HG03354 (cell line): ENCODE results near the gene ATRNL1.

Source experiments
- ATAC-seq: cut with Tn5 transposase; IDR thresholded peaks from one replicate; pipeline ENCODE4 v1.9.1; 2021; ENCODE audit warnings: mild to moderate bottlenecking; ENCODE audit not compliant: unreplicated experiment, poor library complexity, severe bottlenecking

ATRNL1 gene

GRCh38 chr10:115921795-115922194 lies 828.6 kb downstream of the ATRNL1 start:
- ATAC-seq, result no peak

- ATAC-seq, result no peak
Measured at GRCh38 chr10:115931309-115931708, 838.1 kb downstream of the ATRNL1 start.

GRCh38 chr10:115932099-115932498 lies 838.9 kb downstream of the ATRNL1 start:
- ATAC-seq, result no peak

DNA sequence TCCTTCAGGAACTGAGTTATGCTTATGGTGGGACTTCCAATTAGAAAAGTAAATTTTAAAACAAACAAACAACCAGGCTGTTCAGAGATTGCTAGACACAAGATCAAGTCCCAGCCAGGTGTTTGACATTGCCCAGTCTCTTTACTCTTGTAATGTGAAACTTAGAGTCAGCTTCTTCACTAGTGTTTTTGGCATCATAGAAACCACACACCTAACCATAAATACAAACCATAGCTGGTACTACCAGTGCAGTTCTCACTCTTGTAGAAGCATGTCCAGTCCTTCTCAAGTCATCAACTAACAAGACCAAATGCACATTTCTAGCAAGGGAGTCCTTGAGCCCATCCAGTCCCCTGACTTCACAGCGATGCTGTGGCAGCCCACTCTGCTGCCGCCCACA lies 839.9 kb downstream of the ATRNL1 start:
- no peak for ATAC-seq

DNA sequence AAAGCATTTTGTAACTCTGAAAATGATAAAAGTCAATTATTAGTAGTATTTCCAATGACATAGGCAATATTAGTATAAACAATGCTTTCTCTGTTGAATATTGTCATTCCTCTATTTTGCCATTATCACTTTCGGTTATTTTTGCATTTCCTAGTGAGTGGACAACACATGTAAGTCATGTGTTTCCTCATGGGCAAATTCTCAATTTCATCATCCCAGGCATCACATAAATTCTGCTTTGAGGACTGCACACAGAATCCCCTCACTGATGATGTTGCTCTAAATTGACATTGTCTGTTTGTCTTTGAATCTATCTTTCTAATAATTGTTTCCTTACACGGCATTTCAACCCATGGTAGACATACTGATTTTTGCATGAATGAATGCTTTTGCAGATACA lies 842.6 kb downstream of the ATRNL1 start:
- no peak for ATAC-seq

- ATAC-seq, result no peak
Measured at GRCh38 chr10:115936926-115937767, 844.0 kb downstream of the ATRNL1 start.

DNA sequence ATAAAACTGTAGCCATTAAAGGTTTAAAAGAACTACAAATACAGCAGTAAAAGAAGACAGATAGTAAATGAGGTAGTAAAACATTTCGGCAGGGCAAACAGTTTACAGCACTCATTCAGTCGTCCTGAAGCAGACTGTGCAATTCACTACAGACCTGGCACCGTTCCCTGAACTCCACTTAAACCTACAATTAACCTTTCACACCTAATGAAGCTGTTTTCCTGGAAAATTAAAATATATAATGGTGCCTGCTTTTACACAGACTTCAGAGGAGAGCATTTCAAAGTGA lies 844.5 kb downstream of the ATRNL1 start:
- ATAC-seq, result no peak

- ATAC-seq, result no peak
Measured at GRCh38 chr10:115939101-115939854, 846.1 kb downstream of the ATRNL1 start.

DNA sequence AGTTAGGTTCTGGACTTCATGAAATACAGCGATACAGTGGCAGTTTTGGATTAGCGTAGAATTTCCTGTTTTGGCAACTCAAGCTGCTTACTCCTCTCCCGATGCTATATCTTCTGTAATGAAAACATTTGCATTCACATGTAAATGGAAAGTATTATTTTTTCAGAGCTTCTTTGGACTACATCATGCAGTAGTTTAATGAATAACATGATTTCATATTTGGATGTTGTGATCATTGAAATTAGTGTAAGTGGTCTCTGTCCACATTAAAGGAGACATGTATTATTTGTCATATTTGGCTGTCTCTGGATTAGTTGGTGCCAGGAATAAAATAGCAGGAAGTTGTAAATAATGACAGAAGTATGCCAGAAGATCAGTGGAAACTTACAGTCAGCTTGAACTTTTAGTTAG lies 848.2 kb downstream of the ATRNL1 start:
- ATAC-seq, result no peak

DNA sequence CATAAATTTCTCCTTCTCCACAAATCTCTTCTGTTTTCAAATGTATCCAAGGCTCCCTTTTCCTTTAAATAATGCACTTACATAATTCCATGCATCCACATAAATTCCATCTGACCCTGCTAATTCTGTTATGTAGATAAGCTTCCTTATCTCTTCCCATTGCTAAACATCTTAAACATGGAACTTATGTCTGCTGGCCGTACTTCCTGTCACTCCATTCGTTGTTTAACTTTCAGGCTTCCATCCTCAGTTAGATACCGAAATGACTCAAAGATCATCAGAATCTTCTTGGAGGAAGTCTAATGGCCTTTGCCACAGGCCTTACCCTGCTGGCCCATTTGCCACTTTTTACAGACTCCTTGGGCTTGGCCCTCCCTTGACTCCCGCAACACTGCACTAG lies 848.9 kb downstream of the ATRNL1 start:
- no peak for ATAC-seq

DNA sequence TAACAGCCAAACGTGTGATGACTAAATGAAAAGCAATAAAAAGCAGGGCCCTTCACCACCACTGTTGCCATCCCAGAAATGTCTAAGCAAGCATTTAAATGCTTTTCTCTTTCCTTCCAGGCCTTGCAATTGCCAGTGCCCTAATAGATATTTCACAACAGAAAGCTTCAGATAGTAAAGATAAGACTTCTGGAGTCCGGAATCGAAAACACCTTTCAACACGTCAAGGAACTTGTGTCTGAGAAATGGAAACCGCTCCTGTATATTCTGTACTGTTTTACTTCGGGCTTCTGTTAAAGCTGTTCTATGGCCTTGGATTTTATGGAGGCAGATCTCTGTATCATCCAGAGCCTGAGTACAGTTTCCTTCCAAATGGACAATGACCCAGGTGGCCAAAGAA lies 851.4 kb downstream of the ATRNL1 start:
- ATAC-seq, result no peak

GRCh38 chr10:115945701-115946445 lies 852.7 kb downstream of the ATRNL1 start:
- ATAC-seq, result no peak

DNA sequence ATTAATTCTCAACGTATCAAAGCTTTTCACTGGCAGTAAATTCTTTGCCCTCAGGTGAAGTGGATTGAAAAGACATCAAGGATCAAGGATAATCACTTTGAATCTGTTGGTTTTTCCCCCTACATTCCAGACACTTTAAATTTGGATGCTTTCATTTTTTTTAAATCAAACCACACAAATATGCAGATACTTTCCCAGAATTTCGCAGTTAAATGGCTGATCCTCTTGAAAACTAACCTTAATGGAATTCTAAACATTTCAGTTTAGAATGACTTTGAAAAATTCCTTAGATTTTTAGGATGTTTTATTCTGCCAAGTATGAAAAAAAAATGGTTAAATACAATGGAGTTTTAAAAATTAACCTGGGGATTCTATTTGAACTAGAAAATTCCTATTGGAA lies 853.9 kb downstream of the ATRNL1 start:
- ATAC-seq, result no peak

- ATAC-seq, result no peak
Measured at GRCh38 chr10:115948465-115948864, 855.3 kb downstream of the ATRNL1 start.

DNA sequence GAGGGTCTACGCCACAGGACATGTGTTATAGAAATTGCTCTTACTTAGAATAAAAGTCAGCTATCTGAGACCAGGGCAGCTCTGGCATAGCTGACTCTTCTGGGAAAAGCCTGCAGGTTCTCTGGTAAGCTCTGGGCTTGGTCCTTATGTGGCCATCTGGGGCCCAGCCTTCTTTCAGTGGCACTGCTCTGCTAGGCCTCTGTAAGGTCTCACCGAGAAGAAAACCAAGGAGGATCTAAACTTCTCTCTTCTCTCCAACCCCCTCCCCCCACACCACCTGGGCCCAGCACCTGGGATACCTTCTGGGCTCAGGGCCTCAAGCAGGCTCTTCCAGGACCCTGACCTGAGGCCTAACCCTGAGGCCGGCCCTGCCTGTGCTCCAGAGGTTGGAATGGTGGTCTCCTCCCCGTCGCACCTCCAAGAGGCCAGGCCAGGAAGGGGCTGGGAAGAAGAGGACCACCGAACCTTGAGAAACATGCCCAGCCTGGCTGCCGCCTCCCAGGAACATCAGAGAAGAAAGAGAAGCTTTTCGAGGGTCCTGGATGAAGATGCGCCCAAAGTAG lies 856.2 kb downstream of the ATRNL1 start:
- ATAC-seq, result no peak

DNA sequence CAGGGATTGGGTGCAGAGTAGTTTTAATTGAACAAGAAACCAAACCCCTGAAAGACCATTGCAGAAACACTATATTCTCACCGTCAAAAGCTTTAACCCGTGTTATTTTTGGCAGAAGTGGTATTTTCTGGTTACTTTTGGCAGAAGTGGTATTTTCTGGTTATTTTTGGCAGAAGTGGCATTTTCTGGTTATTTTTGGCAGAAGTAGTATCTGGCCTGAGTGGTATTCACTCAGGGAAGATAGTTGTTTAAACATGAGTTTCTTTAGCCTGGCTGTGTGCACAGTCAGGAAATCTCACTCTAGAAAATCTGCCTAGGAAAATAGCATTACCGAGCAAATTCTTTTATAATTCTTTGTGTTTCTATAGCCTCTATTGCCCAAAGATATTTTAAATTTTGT lies 857.2 kb downstream of the ATRNL1 start:
- ATAC-seq, result no peak

DNA sequence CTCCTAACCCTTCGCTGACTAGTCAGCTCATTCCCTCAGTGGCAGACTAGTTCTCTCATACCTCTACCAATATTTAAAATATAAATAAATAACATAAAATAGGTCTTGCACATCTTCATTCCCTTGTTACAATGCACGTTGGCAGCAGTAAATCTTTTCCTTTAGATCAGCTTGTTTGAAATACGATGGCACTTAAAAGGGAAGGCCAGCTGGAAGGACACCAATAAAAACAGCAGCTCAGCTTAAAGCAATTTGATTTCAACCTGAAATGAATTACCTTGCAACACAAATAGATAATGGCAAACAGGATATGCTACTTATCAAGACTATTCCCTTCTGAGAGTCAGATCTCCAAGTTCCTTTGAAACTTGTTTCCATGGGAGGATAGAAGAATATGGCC lies 858.1 kb downstream of the ATRNL1 start:
- ATAC-seq, result no peak

DNA sequence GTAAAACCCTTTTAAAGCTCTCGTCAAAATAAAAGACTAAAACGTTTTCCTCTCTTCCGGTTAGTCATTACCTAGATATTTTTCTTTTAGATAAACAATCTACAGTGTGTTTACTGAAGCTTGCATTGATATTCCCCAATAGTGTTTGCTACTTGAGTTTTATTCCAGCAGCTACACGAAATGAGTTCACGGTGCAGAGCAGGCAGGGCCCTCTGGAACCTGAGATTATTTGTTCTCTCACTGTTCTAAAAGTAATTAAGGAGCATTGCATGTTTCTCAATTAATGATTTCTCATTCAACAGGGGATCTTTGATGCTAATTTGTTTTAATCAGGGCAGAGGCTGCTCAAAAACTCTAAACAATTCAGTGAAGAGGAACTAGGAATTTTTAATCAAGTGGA lies 860.1 kb downstream of the ATRNL1 start:
- ATAC-seq, result no peak

- ATAC-seq, result no peak
Measured at GRCh38 chr10:115953968-115954367, 860.8 kb downstream of the ATRNL1 start.

GRCh38 chr10:115956225-115957011 lies 863.3 kb downstream of the ATRNL1 start:
- ATAC-seq, result no peak
